Endothelial cell of umbilical vein (primary cell): ENCODE measurements around the gene ZBED5.

Source experiments
- EZH2 ChIP-seq: IDR thresholded peaks from 2 replicates; pipeline ENCODE4 v1.6.1; 2012; ENCODE audit warnings: borderline replicate concordance, low read depth, mild to moderate bottlenecking, moderate library complexity, low read length, inconsistent platforms; ENCODE audit not compliant: severe bottlenecking
- MYC ChIP-seq: IDR thresholded peaks from one replicate; pipeline ENCODE4 v1.6.1; 2011; ENCODE audit warnings: mild to moderate bottlenecking, low read depth, low read length
- POLR2A ChIP-seq: IDR thresholded peaks from 2 replicates; pipeline ENCODE4 v1.6.1; 2012; ENCODE audit warnings: low read depth, mild to moderate bottlenecking, control low read depth, low read length
- POLR2AphosphoS5 ChIP-seq: IDR thresholded peaks from 2 replicates; pipeline ENCODE4 v1.6.1; 2012; ENCODE audit warnings: low read depth, mild to moderate bottlenecking, control low read depth, low read length, moderate library complexity; ENCODE audit not compliant: insufficient read depth
- TF ChIP-seq, protein P1 (sequence below), 2 donors: IDR thresholded peaks; 1 replicate in 1 of 2; 2 replicates in 1 of 2; pipeline ENCODE4 v1.5.1; 2011; ENCODE audit warnings: low read length in 2 of 2, mild to moderate bottlenecking in 2 of 2, moderate library complexity in 2 of 2, control low read depth in 1 of 2, inconsistent platforms in 1 of 2, low read depth in 1 of 2; ENCODE audit not compliant: insufficient read depth in 1 of 2; ENCODE audit errors: extremely low read depth in 1 of 2
- TF ChIP-seq, protein P2 (sequence below): IDR thresholded peaks from 2 replicates; pipeline ENCODE4 v1.6.1; 2011; ENCODE audit not compliant: insufficient read depth, insufficient read length

DNA sequence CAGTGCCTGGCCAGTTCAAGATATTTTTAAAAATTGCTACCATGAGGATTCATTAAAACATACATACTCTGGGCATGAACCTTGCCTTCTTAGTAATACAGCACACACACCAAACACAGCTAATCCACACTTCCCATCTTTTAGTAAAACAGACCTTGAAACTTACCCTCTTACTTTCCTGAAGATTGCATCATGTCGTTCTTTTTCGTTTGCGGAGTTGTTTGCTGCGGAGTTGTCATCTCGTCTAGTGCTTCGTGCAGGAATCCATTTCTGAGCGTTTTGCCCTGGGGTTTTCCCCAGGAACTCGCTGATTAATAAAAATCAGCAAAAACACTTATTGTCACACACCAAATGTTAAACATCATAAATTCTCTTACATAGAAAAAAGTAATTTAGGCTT is 52.1 kb downstream of the ZBED5 start:
- TF ChIP-seq, protein P1, sequence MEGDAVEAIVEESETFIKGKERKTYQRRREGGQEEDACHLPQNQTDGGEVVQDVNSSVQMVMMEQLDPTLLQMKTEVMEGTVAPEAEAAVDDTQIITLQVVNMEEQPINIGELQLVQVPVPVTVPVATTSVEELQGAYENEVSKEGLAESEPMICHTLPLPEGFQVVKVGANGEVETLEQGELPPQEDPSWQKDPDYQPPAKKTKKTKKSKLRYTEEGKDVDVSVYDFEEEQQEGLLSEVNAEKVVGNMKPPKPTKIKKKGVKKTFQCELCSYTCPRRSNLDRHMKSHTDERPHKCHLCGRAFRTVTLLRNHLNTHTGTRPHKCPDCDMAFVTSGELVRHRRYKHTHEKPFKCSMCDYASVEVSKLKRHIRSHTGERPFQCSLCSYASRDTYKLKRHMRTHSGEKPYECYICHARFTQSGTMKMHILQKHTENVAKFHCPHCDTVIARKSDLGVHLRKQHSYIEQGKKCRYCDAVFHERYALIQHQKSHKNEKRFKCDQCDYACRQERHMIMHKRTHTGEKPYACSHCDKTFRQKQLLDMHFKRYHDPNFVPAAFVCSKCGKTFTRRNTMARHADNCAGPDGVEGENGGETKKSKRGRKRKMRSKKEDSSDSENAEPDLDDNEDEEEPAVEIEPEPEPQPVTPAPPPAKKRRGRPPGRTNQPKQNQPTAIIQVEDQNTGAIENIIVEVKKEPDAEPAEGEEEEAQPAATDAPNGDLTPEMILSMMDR (IDR thresholded peaks at IDR 0.05; ENCODE audit: extremely low read depth in 1 of 2, insufficient read depth in 1 of 2, low read depth in 1 of 2, low read length in 2 of 2), result no peak
- no peak for TF ChIP-seq POLR2A
- TF ChIP-seq POLR2AphosphoS5, result no peak
- TF ChIP-seq EZH2, result no peak
- TF ChIP-seq, protein P2, sequence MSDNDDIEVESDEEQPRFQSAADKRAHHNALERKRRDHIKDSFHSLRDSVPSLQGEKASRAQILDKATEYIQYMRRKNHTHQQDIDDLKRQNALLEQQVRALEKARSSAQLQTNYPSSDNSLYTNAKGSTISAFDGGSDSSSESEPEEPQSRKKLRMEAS, result no peak
- no peak for TF ChIP-seq MYC
